ENCODE measurements around the gene AFG1L.

GRCh38 chr6:108489699-108490098 lies 194.8 kb downstream of the AFG1L start:
- TF ChIP-seq CTCF (conservative IDR thresholded peaks at IDR 0.05; ENCODE audit: low read length) (no peak), EZH2phosphoT487 (IDR thresholded peaks at IDR 0.05; ENCODE audit: borderline replicate concordance) (no peak)

Data from Loucy (cell line).